NCI-H2227 (cell line): ENCODE data around the gene TXNRD1.

ENCODE experiments used
- DNase-seq: peaks from one replicate; lab custom pipeline; 2025; ENCODE audit not compliant: unreplicated experiment; lab: John Stamatoyannopoulos, UW

Gene TXNRD1

GRCh38 chr12:104347374-104348075 is 131.9 kb downstream of the TXNRD1 start:
- DNase-seq, result no peak

GRCh38 chr12:104348283-104348993 is 132.9 kb downstream of the TXNRD1 start:
- DNase-seq, result no peak

GRCh38 chr12:104348994-104349494 is 133.5 kb downstream of the TXNRD1 start:
- no peak for DNase-seq

- DNase-seq, result no peak
Measured at GRCh38 chr12:104350211-104351056, 134.9 kb downstream of the TXNRD1 start.

GRCh38 chr12:104351057-104351983 is 135.7 kb downstream of the TXNRD1 start:
- DNase-seq, result no peak

GRCh38 chr12:104352106-104352713 is 136.6 kb downstream of the TXNRD1 start:
- no peak for DNase-seq

- DNase-seq, result no peak
Measured at GRCh38 chr12:104353012-104353981, 137.7 kb downstream of the TXNRD1 start.

GRCh38 chr12:104354167-104354867 is 138.7 kb downstream of the TXNRD1 start:
- no peak for DNase-seq

- DNase-seq, result no peak
Measured at GRCh38 chr12:104354868-104355570, 139.4 kb downstream of the TXNRD1 start.

- no peak for DNase-seq
Measured at GRCh38 chr12:104355630-104356029, 140.1 kb downstream of the TXNRD1 start.

GRCh38 chr12:104356231-104357115 is 140.9 kb downstream of the TXNRD1 start:
- DNase-seq, result no peak

GRCh38 chr12:104357421-104357952 is 141.9 kb downstream of the TXNRD1 start:
- DNase-seq, result no peak

GRCh38 chr12:104358353-104359003 is 142.9 kb downstream of the TXNRD1 start:
- DNase-seq, result peak; percentile 32

GRCh38 chr12:104359216-104359615 is 143.6 kb downstream of the TXNRD1 start:
- no peak for DNase-seq

GRCh38 chr12:104360157-104360556 is 144.6 kb downstream of the TXNRD1 start:
- DNase-seq, result no peak
